Measurements from ENCODE around the gene ZNF337. TPM values are rescaled to one million over a fixed set of nuclear protein-coding genes. Genes with fewer than 3 reads are reported as not detected.

ZNF337 gene
- total and polyA plus RNA-seq, 2 of the 13 experiments (the other 11 are each of a cell fraction or from before 2014, with no cell fraction given) = 17.0 to 19.6 TPM

GRCh38 chr20:25669826-25670422 lies 26.7 kb downstream of the ZNF337 start (continued):
- no peak for TF ChIP-seq ZNF83 (CRISPR knock-in tag; IDR thresholded peaks at IDR 0.05; ENCODE audit: borderline replicate concordance)
- TF ChIP-seq SNAPC2 (CRISPR knock-in tag; IDR thresholded peaks at IDR 0.05) = no peak
- no peak for TF ChIP-seq ZBTB7B (CRISPR knock-in tag; IDR thresholded peaks at IDR 0.05)
- 0 out of 2 replicates have a peak, but pooled peaks have one; percentile 36 for TF ChIP-seq ZNF607 (CRISPR knock-in tag; IDR thresholded peaks at IDR 0.05; ENCODE audit: borderline replicate concordance)

DNA sequence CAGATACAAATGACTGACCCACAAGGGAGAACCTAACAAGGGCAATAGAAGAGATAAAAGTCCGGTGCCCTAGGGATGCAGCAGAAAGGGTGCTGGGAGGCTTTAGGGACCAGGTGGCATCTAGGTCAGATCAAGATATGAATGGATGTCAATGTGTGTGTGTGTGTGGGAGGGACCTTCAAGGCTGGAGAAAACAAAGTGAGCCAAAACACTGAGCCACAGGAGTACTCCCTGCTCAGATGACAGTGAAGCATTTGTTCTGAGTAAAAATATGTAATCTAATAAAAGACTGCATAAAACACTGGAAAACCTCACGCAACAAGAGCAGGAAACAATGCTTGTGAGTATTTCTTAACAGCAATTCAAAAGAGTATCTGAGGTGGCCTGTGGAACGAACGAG lies 28.2 kb downstream of the ZNF337 start:
- no peaks in the 10 kb centered on the region; a peak in 1 of 5 replicates for H3K36me3 ChIP-seq (replicated peaks in 1 of 2; ENCODE audit: control insufficient read depth in 1 of 2, insufficient read depth in 2 of 2, low read length in 2 of 2)
- H2AFZ ChIP-seq (ENCODE audit: low read length) = no peak overlapping the region
- H3K9ac ChIP-seq (ENCODE audit: insufficient read depth, low read depth, low read length) = no peak overlapping the region
- no peak overlapping the region for H3K4me3 ChIP-seq (replicated peaks in 1 of 3; ENCODE audit: insufficient read depth in 1 of 3, low read depth in 2 of 3, low read length in 3 of 3)
- peaks cover 26% of the 10 kb centered on the region for H3K4me1 ChIP-seq (ENCODE audit: insufficient read depth, low read length)
- FAIRE-seq = no peak
- H4K20me1 ChIP-seq (ENCODE audit: insufficient read depth, low read length) = no peaks in the 10 kb centered on the region
- ChIA-PET POLR2A (no interaction called here), CTCF (ENCODE audit: low intra/inter-chr PET ratio, low total read pairs) (no interaction called here)
- in situ Hi-C loops (cut with HindIII; ENCODE audit: extremely low pct_ligation_motif_present, low pct_unique_long_range_greater_than_20kb) = loop anchor here (10.0 to 25.0 kb wide), 3 partner anchors 56 to 356 kb away; partner anchors contain the start of gene NINL
- BruUV-seq (replicated peaks) = no TSS peak
- 95% methylated on average over 4 of the region's 4 CpGs for WGBS (ENCODE audit: low lambda C conversion rate)
- H3K4me2 ChIP-seq (ENCODE audit: low read depth, low read length) = no peak overlapping the region
- H3K27me3 ChIP-seq (ENCODE audit: control insufficient read depth in 1 of 2, insufficient read depth in 2 of 2, low read length in 2 of 2) = no peaks in the 10 kb centered on the region
- H3K79me2 ChIP-seq (ENCODE audit: insufficient read depth, low read length) = no peaks in the 10 kb centered on the region
- intact Hi-C loops (cut with micrococcal nuclease; ENCODE audit: unreplicated experiment) = no loop called here
- no peak overlapping the region for H3K27ac ChIP-seq (ENCODE audit: extremely low read length, insufficient read depth, low read length)
- ATAC-seq = no peak
- DNase-seq (ENCODE audit: low spot score) = no peak
- no peaks in the 10 kb centered on the region for H3K9me3 ChIP-seq (ENCODE audit: low read length)
- no peak for TF ChIP-seq ZNF253 (CRISPR knock-in tag; IDR thresholded peaks at IDR 0.05; ENCODE audit: borderline replicate concordance)
- TF ChIP-seq, protein P1, sequence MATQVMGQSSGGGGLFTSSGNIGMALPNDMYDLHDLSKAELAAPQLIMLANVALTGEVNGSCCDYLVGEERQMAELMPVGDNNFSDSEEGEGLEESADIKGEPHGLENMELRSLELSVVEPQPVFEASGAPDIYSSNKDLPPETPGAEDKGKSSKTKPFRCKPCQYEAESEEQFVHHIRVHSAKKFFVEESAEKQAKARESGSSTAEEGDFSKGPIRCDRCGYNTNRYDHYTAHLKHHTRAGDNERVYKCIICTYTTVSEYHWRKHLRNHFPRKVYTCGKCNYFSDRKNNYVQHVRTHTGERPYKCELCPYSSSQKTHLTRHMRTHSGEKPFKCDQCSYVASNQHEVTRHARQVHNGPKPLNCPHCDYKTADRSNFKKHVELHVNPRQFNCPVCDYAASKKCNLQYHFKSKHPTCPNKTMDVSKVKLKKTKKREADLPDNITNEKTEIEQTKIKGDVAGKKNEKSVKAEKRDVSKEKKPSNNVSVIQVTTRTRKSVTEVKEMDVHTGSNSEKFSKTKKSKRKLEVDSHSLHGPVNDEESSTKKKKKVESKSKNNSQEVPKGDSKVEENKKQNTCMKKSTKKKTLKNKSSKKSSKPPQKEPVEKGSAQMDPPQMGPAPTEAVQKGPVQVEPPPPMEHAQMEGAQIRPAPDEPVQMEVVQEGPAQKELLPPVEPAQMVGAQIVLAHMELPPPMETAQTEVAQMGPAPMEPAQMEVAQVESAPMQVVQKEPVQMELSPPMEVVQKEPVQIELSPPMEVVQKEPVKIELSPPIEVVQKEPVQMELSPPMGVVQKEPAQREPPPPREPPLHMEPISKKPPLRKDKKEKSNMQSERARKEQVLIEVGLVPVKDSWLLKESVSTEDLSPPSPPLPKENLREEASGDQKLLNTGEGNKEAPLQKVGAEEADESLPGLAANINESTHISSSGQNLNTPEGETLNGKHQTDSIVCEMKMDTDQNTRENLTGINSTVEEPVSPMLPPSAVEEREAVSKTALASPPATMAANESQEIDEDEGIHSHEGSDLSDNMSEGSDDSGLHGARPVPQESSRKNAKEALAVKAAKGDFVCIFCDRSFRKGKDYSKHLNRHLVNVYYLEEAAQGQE (IDR thresholded peaks at IDR 0.05; ENCODE audit: borderline replicate concordance in 1 of 2, low read depth in 1 of 2, low read length in 2 of 2) = no peak
- no peak for TF ChIP-seq ZNF282 (IDR thresholded peaks at IDR 0.05; ENCODE audit: partially characterized antibody)
- TF ChIP-seq ZMAT5 (CRISPR knock-in tag; IDR thresholded peaks at IDR 0.05; ENCODE audit: borderline replicate concordance, low read depth) = no peak
- TF ChIP-seq ATF7-NPFF (CRISPR knock-in tag; IDR thresholded peaks at IDR 0.05; ENCODE audit: low read depth) = no peak
- no peak for TF ChIP-seq ZNF775 (CRISPR knock-in tag; IDR thresholded peaks at IDR 0.05; ENCODE audit: borderline replicate concordance)
- no peak for TF ChIP-seq ELF1 (CRISPR knock-in tag; IDR thresholded peaks at IDR 0.05)
- TF ChIP-seq LCORL (IDR thresholded peaks at IDR 0.05) = no peak
- no peak for TF ChIP-seq LCORL (CRISPR knock-in tag; IDR thresholded peaks at IDR 0.05)
- TF ChIP-seq, protein P2, sequence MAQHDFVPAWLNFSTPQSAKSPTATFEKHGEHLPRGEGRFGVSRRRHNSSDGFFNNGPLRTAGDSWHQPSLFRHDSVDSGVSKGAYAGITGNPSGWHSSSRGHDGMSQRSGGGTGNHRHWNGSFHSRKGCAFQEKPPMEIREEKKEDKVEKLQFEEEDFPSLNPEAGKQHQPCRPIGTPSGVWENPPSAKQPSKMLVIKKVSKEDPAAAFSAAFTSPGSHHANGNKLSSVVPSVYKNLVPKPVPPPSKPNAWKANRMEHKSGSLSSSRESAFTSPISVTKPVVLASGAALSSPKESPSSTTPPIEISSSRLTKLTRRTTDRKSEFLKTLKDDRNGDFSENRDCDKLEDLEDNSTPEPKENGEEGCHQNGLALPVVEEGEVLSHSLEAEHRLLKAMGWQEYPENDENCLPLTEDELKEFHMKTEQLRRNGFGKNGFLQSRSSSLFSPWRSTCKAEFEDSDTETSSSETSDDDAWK (CRISPR knock-in tag; IDR thresholded peaks at IDR 0.05) = no peak
- TF ChIP-seq, protein P3, sequence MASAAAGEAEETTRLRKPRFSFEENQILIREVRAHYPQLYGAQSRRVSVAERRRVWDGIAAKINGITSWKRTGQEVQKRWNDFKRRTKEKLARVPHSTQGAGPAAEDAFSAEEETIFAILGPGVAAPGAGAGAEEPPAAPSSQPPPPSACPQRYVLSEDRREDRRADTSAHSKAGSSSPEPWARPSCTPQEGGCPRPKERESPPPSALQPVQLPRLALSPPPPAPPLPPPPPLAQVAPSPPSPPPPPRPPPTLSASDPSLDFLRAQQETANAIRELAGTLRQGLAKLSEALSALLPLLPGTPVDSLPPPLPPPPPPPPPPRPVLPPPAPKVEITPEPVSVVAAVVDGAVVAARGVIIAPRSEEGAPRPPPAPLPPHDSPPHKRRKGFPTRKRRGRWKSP (CRISPR knock-in tag; IDR thresholded peaks at IDR 0.05) = no peak
- no peak for TF ChIP-seq ZSCAN20 (CRISPR knock-in tag; IDR thresholded peaks at IDR 0.05; ENCODE audit: borderline replicate concordance)
- TF ChIP-seq ZNF614 (CRISPR knock-in tag; IDR thresholded peaks at IDR 0.05; ENCODE audit: borderline replicate concordance) = no peak
- no peak for TF ChIP-seq ZFY (CRISPR knock-in tag; IDR thresholded peaks at IDR 0.05)
